Measurements from ENCODE around the gene RAB11FIP4. TPM values are rescaled to one million over a fixed set of nuclear protein-coding genes. Genes with fewer than 3 reads are reported as not detected.

RAB11FIP4 gene
- total and polyA plus RNA-seq, 10 of the 15 experiments (the other 5 are each of a cell fraction or from before 2014, with no cell fraction given), result 1.4 to 27.0 (median 17.6) TPM

DNA sequence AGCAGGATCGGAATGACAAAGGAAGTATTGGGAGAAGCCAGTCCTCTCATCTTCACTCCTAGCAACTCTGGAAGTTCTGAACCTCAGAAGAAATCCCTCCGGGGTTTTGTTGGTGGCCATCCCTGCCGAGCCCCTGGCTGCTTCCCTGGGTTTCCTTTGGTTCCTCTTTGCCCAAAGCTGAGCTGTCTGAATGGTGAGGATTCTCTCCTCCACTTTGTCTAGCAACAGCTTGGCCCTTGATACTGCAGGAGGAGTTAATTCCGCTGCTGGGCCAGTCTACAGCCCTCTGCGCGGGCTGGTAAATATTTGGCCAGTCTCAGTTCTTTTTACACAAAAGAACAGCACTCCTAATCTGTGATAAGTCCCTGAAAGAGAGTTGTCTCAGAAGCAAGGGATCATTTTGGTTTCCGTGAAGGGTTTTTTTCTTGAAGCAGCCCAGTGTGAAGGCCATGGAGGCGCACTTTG is 170.9 kb downstream of the RAB11FIP4 start (continued):
- TF ChIP-seq E4F1 (IDR thresholded peaks at IDR 0.05; ENCODE audit: borderline replicate concordance, partially characterized antibody) (no peak), KAT2A (conservative IDR thresholded peaks at IDR 0.05; ENCODE audit: control insufficient read depth, low read depth, low read length) (no peak), IRF3 (IDR thresholded peaks at IDR 0.05) (no peak), RFX5 (IDR thresholded peaks at IDR 0.05; ENCODE audit: low read depth, low read length) (no peak)

GRCh38 chr17:31564291-31564690 is 172.8 kb downstream of the RAB11FIP4 start:
- H4K20me1 ChIP-seq (ENCODE audit: control insufficient read depth, insufficient read depth), result no peaks in the 10 kb centered on the region
- FAIRE-seq (no peak), ATAC-seq (no peak), DNase-seq (ENCODE audit: low read depth, low spot score) (no peak)
- no peak overlapping the region for H3K9ac ChIP-seq (ENCODE audit: control insufficient read depth, insufficient read depth, low read length)
- CTCF ChIA-PET, result no interaction called here
- no peaks in the 10 kb centered on the region for H3K79me2 ChIP-seq (ENCODE audit: control insufficient read depth, insufficient read depth, low read length)
- no peaks in the 10 kb centered on the region for H3K4me1 ChIP-seq (ENCODE audit: control insufficient read depth, insufficient read depth, low read length)
- H3K27me3 ChIP-seq (replicated peaks in 1 of 2; ENCODE audit: control insufficient read depth in 2 of 2, insufficient read depth in 2 of 2, low read length in 1 of 2), result no peaks in the 10 kb centered on the region; a peak in 1 of 4 replicates
- POLR2A ChIA-PET, result no interaction called here
- SMC1A ChIA-PET (ENCODE audit: uncharacterized antibody, unreplicated experiment), result no interaction called here
- H3K4me3 ChIP-seq, result no peak overlapping the region
- no TSS peak for BruUV-seq (replicated peaks)
- RAD21 ChIA-PET (ENCODE audit: unreplicated experiment), result interaction anchor here (0.9 kb wide), 1 partner anchor 8 kb away, joined by 4 read pairs; no protein-coding TSS in a partner anchor
- intact Hi-C loops (cut with micrococcal nuclease; ENCODE audit: unreplicated experiment) (no loop called here), in situ Hi-C loops (cut with MboI) (no loop called here)
- WGBS (ENCODE audit: insufficient coverage, insufficient replicate concordance, low lambda C conversion rate, missing lambda C conversion rate), result 35% methylated on average over 8 of the region's 8 CpGs
- H3K4me2 ChIP-seq (ENCODE audit: control insufficient read depth, insufficient read depth), result no peak overlapping the region
- no peak overlapping the region for H2AFZ ChIP-seq (ENCODE audit: control insufficient read depth, low read depth, low read length)
- no peaks in the 10 kb centered on the region for H3K36me3 ChIP-seq (ENCODE audit: control insufficient read depth in 2 of 2, insufficient read depth in 2 of 2, low read length in 1 of 2)
- H3K27ac ChIP-seq (ENCODE audit: control insufficient read depth, insufficient read depth), result no peak overlapping the region
- no peaks in the 10 kb centered on the region for H3K9me3 ChIP-seq (replicated peaks; ENCODE audit: control insufficient read depth, insufficient read depth, low read length)
- no peak for TF ChIP-seq NFYB (IDR thresholded peaks at IDR 0.05; ENCODE audit: insufficient read depth, low read depth, low read length)
- TF ChIP-seq, protein P1, sequence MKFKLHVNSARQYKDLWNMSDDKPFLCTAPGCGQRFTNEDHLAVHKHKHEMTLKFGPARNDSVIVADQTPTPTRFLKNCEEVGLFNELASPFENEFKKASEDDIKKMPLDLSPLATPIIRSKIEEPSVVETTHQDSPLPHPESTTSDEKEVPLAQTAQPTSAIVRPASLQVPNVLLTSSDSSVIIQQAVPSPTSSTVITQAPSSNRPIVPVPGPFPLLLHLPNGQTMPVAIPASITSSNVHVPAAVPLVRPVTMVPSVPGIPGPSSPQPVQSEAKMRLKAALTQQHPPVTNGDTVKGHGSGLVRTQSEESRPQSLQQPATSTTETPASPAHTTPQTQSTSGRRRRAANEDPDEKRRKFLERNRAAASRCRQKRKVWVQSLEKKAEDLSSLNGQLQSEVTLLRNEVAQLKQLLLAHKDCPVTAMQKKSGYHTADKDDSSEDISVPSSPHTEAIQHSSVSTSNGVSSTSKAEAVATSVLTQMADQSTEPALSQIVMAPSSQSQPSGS (IDR thresholded peaks at IDR 0.05; ENCODE audit: low read length), result no peak
- TF ChIP-seq ZBTB40 (IDR thresholded peaks at IDR 0.05; ENCODE audit: borderline replicate concordance), result no peak
- no peak for TF ChIP-seq ATF3 (IDR thresholded peaks at IDR 0.05; ENCODE audit: borderline replicate concordance, extremely low read depth, low read depth, low read length)
- no peak for TF ChIP-seq SP1 (IDR thresholded peaks at IDR 0.05; ENCODE audit: low read depth, low read length)
- TF ChIP-seq SMC3 (IDR thresholded peaks at IDR 0.05; ENCODE audit: borderline replicate concordance, low read length), result no peak
- no peak for TF ChIP-seq YY1 (IDR thresholded peaks at IDR 0.05; ENCODE audit: low read depth, low read length)
